ENCODE results near the gene FOXN3. TPM values are rescaled to one million over a fixed set of nuclear protein-coding genes. Genes with fewer than 3 reads are reported as not detected.
"Not testable (repeated sequence)": the region's sequence is repeated elsewhere in the genome, so short reads cannot be mapped to it uniquely, and the experiment has no call there.

The FOXN3 gene
- total RNA-seq, 4 donors from 2014 or later: 99.6 to 172 (median 103) TPM

- ATAC-seq: no peak
- no peak for TF ChIP-seq CTCF (IDR thresholded peaks at IDR 0.05 in 4 of 5, conservative IDR thresholded peaks at IDR 0.05 in 1 of 5)
- TF ChIP-seq POLR2A (IDR thresholded peaks at IDR 0.05): no peak
- H3K27me3 ChIP-seq: no peaks in the 10 kb centered on the region
- H3K27ac ChIP-seq: peak overlapping the region in 2 of 4 donors; percentile 74 to 83
- in situ Hi-C loops (cut with MboI; ENCODE audit: low sequenced_read_pairs in 4 of 4): no loop called here
- peaks cover 48 to 53% of the 10 kb centered on the region in 2 donors for H3K4me1 ChIP-seq
- intact Hi-C loops (cut with DNase I; ENCODE audit: low total_unique reads): loop anchor here (10.0 kb wide), 1 partner anchor 210 kb away; no protein-coding TSS in a partner anchor
- H3K36me3 ChIP-seq: no peaks in the 10 kb centered on the region
- H3K9me3 ChIP-seq: no peaks in the 10 kb centered on the region
- DNase-seq: no peak
- H3K4me3 ChIP-seq: no peak overlapping the region
These were observed 162.7 kb downstream of the FOXN3 start for GRCh38 chr14:89254166-89254909.

GRCh38 chr14:89252887-89253532 is 164.0 kb downstream of the FOXN3 start:
- TF ChIP-seq POLR2A (IDR thresholded peaks at IDR 0.05) (no peak), CTCF (IDR thresholded peaks at IDR 0.05 in 4 of 5, conservative IDR thresholded peaks at IDR 0.05 in 1 of 5) (peak in 3 of 5 experiments; percentile 28 to 47 (median 30))
- H3K4me3 ChIP-seq: no peak overlapping the region
- ATAC-seq: peak; percentile 37 to 39
- intact Hi-C loops (cut with DNase I; ENCODE audit: low total_unique reads): loop anchor here (1.0 to 10.0 kb wide), 2 partner anchors 165 to 208 kb away; no protein-coding TSS in a partner anchor
- DNase-seq: peak in 1 of 2 donors; percentile 36
- H3K4me1 ChIP-seq: peaks cover 55 to 65% of the 10 kb centered on the region in 2 donors
- H3K27me3 ChIP-seq: no peaks in the 10 kb centered on the region
- H3K36me3 ChIP-seq: no peaks in the 10 kb centered on the region
- no peaks in the 10 kb centered on the region for H3K9me3 ChIP-seq
- in situ Hi-C loops (cut with MboI; ENCODE audit: low sequenced_read_pairs in 4 of 4): no loop called here
- peak overlapping the region in 2 of 4 donors; percentile 41 to 50 for H3K27ac ChIP-seq

GRCh38 chr14:89251061-89251460 is 166.0 kb downstream of the FOXN3 start:
- DNase-seq: no peak
- no peak for TF ChIP-seq POLR2A (IDR thresholded peaks at IDR 0.05)
- TF ChIP-seq CTCF (IDR thresholded peaks at IDR 0.05 in 4 of 5, conservative IDR thresholded peaks at IDR 0.05 in 1 of 5): no peak
- H3K27me3 ChIP-seq: no peaks in the 10 kb centered on the region
- no peak for ATAC-seq
- H3K27ac ChIP-seq: no peak overlapping the region
- H3K4me1 ChIP-seq: peaks cover 47 to 52% of the 10 kb centered on the region in 2 donors
- no peaks in the 10 kb centered on the region for H3K36me3 ChIP-seq
- H3K9me3 ChIP-seq: no peaks in the 10 kb centered on the region
- intact Hi-C loops (cut with DNase I; ENCODE audit: low total_unique reads): loop anchor here (10.0 kb wide), 1 partner anchor 206 kb away; no protein-coding TSS in a partner anchor
- in situ Hi-C loops (cut with MboI; ENCODE audit: low sequenced_read_pairs in 4 of 4): no loop called here
- no peak overlapping the region for H3K4me3 ChIP-seq

GRCh38 chr14:89250655-89250975 is 166.4 kb downstream of the FOXN3 start:
- ATAC-seq; DNase-seq; H3K27ac ChIP-seq; H3K9me3 ChIP-seq; H3K27me3 ChIP-seq; H3K36me3 ChIP-seq; H3K4me3 ChIP-seq; in situ Hi-C loops (cut with MboI; ENCODE audit: low sequenced_read_pairs in 4 of 4): not testable (repeated sequence)
- intact Hi-C loops (cut with DNase I; ENCODE audit: low total_unique reads): loop anchor here (10.0 kb wide), 1 partner anchor 206 kb away; no protein-coding TSS in a partner anchor
- peaks cover 43 to 48% of the 10 kb centered on the region in 2 donors for H3K4me1 ChIP-seq

Measured in gastrocnemius medialis (tissue), 4 donors.